Suppressor macrophage (primary cell): ENCODE measurements around the gene GGCX.
"Not testable (repeated sequence)": the region's sequence is repeated elsewhere in the genome, so short reads cannot be mapped to it uniquely, and the experiment has no call there.

Source experiments
- DNase-seq, 4 experiments: peaks; one replicate each; pipeline ENCODE4 v3.0.0-alpha.2; 2020 to 2022

The GGCX gene

DNA sequence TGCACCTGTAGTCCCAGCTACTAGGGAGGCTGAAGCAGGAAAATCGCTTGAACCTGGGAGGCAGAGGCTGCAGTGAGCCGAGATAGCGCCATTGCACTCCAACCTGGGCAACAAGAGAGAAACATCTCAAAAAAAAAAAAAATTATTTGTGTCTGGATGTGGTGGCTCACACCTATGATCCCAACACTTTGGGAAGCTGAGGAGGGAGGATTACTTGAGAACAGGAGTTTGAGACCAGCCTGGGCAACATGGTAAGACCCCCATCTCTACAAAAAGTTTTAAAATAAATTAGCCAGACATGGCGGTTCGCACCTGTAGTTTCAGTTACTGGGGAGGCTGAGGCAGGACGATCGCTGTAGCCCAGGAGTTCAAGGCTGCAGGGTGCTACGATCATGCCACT is 14.4 kb upstream of the GGCX start:
- DNase-seq, result no peak

DNA sequence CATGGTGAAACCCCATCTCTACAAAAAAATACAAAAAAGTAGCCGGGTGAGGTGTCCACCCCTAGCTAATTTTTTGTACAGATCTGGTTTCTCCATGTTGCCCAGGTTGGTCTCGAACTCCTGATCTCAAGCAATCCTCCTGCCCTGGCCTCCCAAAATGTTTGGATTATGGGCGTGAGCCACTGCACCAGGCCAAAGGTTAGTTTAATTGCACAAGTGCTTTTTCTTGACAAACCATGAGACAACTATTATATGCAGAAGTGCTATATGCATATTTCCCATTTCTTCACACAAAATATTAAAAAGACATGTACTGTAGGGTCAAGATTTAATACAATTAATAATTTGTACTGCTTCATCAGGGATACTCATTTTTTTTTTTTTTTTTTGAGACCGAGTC is 5.0 kb upstream of the GGCX start:
- peak in 2 of 4 experiments; percentile 40 to 48 for DNase-seq

- peak; percentile 65 to 89 (median 80) for DNase-seq
Measured at GRCh38 chr2:85564144-85564563, 2.9 kb upstream of the GGCX start.

- peak in 1 of 4 experiments; percentile 44 for DNase-seq
Measured at GRCh38 chr2:85560812-85561279, 447 bp downstream of the GGCX start.

DNA sequence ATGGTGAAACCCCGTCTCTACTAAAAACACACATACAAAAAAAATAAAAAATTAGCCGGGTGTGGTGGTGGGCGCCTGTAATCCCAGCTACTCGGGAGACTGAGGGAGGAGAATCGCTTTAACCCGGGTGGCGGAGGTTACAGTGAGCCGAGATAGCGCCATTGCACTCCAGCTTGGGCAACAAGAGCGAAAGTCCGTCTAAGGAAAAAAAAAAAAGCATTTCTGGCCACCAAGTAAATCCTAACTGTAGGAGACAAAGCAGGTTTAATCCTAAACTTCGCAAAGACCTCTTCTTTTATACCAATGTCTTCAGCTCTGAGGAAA is 928 bp downstream of the GGCX start:
- not testable (repeated sequence) for DNase-seq

GRCh38 chr2:85558160-85558559 is 3.1 kb downstream of the GGCX start:
- no peak for DNase-seq

DNA sequence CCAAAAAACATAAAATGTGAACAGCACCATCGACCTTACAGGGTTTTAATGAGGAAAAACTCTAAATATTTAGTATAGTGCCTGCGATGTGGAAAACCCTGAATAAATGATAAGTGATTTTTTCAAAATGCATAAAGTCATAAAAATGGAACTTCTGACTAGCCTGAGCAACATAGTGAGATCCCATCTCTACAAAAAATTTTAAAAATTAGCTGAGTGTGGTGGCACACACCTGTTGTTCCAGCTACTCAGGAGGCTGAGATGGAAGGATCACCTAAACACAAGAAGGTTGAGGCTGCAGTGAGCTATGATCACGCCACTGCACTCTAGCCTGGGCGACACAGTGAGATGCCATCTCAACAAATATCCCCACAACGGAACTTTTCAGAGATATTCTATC is 4.2 kb downstream of the GGCX start:
- DNase-seq, result no peak

DNA sequence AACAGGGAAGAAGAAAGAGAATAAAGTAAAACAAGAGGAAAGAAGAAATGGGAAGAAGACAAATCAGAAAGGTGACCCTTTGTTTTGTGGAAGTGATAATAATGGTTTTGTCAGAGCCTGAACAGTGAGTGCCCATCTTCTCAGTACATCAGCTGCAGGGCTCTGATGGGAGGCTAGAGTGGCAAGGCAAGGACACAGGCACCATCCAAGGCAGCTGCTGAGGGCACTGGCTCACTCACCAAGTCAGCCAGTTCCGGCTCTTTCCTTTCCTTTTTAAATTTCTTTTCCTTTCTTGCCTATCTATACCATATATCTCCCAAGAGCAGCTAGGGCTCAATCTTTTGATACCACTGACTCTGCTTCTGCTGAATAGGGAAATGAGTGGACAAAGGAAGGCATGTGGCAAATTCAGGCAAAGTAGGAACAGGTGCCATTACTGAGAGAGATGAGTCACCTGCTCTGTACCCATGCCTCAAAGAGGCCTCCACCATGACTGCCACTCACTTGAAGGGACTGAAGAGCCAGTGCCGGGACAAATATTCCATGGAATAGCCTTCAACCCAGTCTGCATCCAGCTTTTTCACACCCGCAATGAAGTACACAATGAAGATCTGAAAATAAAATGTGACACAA is 6.2 kb downstream of the GGCX start:
- no peak for DNase-seq

DNA sequence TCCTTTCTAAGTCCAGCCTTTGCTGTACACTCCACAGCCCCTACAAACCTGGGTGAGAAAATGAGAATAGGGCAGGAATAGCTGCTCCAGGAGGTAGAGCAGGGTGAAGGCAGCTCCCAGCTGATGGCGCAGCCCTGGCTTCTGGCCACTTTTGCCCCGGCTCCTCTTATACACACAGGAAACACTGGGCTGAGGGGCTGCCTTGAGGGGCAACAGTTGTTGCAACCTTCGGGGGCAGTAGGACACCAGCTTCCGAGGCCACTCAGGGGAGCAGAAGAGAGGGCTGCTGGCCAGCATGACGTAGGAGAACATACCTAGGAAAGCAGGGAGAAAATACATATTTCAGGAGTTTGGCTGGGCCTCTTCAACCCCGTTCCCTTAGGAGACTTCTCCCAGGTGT is 8.1 kb downstream of the GGCX start:
- no peak for DNase-seq

- DNase-seq, result peak; percentile 83 to 89 (median 86)
Measured at GRCh38 chr2:85551698-85552678, 9.3 kb downstream of the GGCX start.

GRCh38 chr2:85550486-85550885 is 10.8 kb downstream of the GGCX start:
- DNase-seq, result peak; percentile 57 to 75 (median 70)

DNA sequence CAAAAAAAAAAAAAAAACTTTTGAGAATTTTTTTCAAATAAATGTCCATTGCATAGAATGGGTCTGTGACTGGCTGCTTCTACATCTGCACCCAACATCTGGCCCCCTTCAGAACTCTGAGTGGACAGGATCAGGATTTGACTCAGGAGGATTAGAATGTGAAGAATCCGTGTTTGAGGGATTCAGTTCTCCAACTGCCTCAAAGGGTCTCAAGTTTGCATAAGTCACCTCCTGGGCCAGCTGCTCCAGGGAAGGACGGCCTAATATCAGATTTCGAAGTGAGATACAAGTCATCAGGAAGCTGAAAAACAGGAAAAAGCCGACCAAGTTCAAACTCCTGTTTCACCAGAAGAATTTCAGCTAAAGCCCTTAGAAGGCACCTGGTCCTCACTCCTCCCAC is 11.5 kb downstream of the GGCX start:
- no peak for DNase-seq

DNA sequence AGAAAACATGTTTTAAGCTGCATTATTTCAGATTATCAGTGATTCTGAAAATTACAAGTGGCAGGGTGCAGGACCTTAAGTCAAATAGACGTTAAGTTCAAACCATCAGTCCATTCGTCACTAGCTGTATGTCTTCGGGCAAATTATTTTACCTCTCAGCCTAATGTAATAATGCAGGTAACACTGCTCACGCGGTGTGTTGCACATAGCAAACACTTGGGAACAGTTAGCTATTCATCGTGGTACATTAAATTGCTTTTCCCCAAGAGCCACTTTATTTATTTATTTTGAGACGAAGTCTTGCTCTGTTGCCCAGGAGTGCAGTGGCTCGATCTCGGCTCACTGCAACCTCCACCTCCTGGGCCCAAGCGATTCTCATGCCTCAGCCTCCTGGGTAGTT is 12.2 kb downstream of the GGCX start:
- DNase-seq, result no peak

GRCh38 chr2:85548608-85548900 is 12.7 kb downstream of the GGCX start:
- no peak for DNase-seq

GRCh38 chr2:85547859-85548607 is 13.3 kb downstream of the GGCX start:
- DNase-seq, result no peak

DNA sequence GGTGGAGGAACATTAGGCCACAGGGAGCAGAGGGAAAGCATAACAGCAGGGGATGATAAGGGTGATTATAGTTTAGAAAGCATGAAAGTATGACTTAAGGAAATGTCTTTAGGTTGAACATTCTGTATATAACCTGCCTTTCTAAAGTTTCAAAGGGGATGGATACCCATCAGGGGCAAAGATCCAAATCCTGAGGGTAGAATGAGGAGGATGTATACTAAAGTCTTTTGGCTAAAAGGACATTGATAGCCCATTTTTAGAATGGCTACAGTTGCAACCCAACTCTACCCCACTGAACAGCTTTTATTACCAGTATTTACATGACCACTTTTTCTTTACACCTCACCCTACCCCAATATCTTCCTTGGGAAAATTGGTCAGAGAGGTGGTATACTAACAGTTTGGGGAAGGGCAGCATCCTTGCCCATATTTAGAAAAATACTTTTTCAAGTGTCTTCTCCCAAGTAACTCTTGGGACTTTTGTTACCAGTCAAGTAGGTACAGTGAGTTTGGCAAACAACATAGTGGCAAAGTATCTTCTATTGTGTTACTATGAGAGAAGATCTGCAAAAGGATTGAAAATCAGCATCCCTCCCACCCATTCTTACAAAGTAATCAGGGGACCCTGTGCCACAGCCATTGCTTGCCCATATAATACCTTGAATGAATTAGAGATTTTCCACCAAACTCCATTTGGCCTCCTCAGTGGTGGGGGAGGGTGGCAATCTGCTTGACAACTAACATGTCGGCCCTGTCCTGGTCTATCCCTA is 14.0 kb downstream of the GGCX start:
- DNase-seq, result peak in 1 of 4 experiments; percentile 32

DNA sequence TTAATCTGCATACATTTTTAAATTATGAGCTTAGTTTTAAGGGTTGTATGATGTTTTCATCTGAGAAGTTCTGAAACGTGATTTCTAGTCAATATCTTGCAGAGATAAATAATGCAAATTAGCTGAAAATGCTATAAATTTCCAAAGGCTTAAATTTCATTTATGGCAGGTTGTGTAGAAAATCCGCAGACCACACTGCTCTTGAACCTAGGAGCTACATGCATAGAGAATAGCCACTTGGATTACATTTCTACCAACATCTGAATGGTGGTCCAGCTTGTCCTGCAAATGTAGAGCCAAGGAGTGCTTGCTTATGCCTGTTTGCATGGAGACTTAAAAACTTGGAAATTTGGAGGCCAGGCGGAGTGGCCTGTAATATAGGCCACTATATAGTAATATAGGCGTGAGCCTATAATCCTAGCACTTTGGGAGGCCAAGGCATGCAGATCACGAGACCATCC is 15.5 kb downstream of the GGCX start:
- peak in 1 of 4 experiments; percentile 42 for DNase-seq

DNA sequence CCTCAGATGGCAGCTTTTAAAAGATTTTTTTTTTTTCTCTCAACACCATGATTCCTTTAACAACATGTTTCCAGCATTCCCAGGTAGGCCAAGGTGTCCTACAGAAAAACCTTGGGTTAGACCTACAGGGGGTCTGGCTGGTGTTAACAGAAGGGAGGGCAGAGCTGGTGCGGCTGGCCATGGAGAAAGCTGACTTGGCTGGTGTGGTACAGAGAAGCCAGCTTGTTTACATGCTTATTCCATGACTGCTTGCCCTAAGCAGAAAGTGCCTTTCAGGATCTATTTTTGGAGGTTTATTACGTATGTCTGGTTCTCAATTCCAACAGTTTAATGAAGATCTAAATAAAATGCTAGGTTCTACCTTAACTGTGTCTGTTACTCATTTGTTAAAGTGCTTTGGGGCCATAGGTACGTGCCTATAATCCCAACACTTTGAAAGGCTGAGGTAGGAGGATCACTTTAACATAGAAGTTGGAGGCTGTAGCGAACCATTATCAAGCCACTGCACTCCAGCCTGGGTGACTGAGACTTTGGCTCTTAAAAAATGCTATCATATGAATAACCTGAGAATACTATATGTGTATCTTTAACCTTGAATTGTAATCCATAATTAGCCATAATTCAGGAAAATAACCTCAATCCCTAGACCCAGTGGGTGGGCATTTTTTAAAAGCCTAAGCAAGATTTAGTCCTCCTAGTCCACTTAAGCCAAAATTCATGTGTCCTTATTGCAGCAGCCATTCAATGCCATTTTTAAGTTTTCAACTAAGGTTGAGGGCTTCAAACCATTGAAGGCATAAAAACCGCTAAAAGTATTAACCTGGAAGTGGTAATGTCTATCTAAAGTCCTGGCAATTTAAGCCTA is 16.1 kb downstream of the GGCX start:
- DNase-seq, result not testable (repeated sequence)

GRCh38 chr2:85544254-85544691 is 17.0 kb downstream of the GGCX start:
- not testable (repeated sequence) for DNase-seq

GRCh38 chr2:85542777-85543176 is 18.5 kb downstream of the GGCX start:
- DNase-seq, result no peak

GRCh38 chr2:85541753-85542457 is 19.4 kb downstream of the GGCX start:
- no peak for DNase-seq
